Natural killer cell (primary cell): ENCODE data around the gene RECQL. TPM values are rescaled to one million over a fixed set of nuclear protein-coding genes. Genes with fewer than 3 reads are reported as not detected.
"Not testable (repeated sequence)": the region's sequence is repeated elsewhere in the genome, so short reads cannot be mapped to it uniquely, and the experiment has no call there.

ENCODE experiments used
- ATAC-seq, 3 donors: fragments of 150-1000 bp in 2 of 3; fragments of 200-7000 bp in 1 of 3; cut with Tn5 transposase; 1 replicate in 1 of 3; 2 replicates in 2 of 3; pipeline ENCODE4 v1.10.0; 2021; ENCODE audit warnings: mild to moderate bottlenecking in 2 of 3, moderate library complexity in 2 of 3
- DNase-seq, 2 donors: peaks; one replicate each; pipeline versions ENCODE4 v3.0.0 to v3.0.0-alpha.2; 2013 to 2021; ENCODE audit warnings: mixed read lengths in 1 of 2
- H3K27ac ChIP-seq: one replicate; pipeline ENCODE4 v1.5.1; 2013; ENCODE audit warnings: mild to moderate bottlenecking, low read length
- H3K27me3 ChIP-seq: one replicate; pipeline ENCODE4 v1.6.1; 2013; ENCODE audit warnings: low read length; ENCODE audit not compliant: control insufficient read depth, insufficient read depth
- H3K36me3 ChIP-seq: one replicate; pipeline ENCODE4 v1.6.1; 2013; ENCODE audit warnings: low read length; ENCODE audit not compliant: control insufficient read depth, insufficient read depth
- H3K4me1 ChIP-seq: one replicate; pipeline ENCODE4 v1.6.1; 2013; ENCODE audit warnings: low read length; ENCODE audit not compliant: control insufficient read depth, insufficient read depth
- H3K4me3 ChIP-seq: one replicate; pipeline ENCODE4 v1.5.1; 2013; ENCODE audit warnings: low read length
- H3K9me3 ChIP-seq: one replicate; pipeline ENCODE4 v1.6.1; 2013; ENCODE audit warnings: low read length; ENCODE audit not compliant: control insufficient read depth, insufficient read depth
- H3K27ac Mint-ChIP-seq, 2 donors: one replicate each; pipeline ENCODE4 v1.8.0; 2022; ENCODE audit warnings: mild to moderate bottlenecking in 2 of 2, mixed read lengths in 2 of 2, moderate library complexity in 1 of 2
- H3K27me3 Mint-ChIP-seq, 2 donors: one replicate each; pipeline ENCODE4 v1.8.0; 2022; ENCODE audit warnings: low read depth in 2 of 2, mixed read lengths in 2 of 2
- H3K36me3 Mint-ChIP-seq: one replicate; pipeline ENCODE4 v1.8.0; 2022; ENCODE audit warnings: mixed read lengths
- H3K4me1 Mint-ChIP-seq, 2 donors: one replicate each; pipeline ENCODE4 v1.8.0; 2022; ENCODE audit warnings: mixed read lengths in 2 of 2
- H3K4me3 Mint-ChIP-seq: one replicate; pipeline ENCODE4 v1.8.0; 2022; ENCODE audit warnings: mild to moderate bottlenecking, moderate library complexity, mixed read lengths
- H3K9me3 Mint-ChIP-seq, 2 donors: one replicate each; pipeline ENCODE4 v1.8.0; 2022; ENCODE audit warnings: mixed read lengths in 2 of 2
- WGBS: methylation state at CpG from one replicate; pipeline ENCODE4 v1.1.7; 2013; ENCODE audit warnings: missing lambda C conversion rate; ENCODE audit not compliant: insufficient coverage; 5-methylcytosine and 5-hydroxymethylcytosine counted together
- intact Hi-C: fragments of 100-400 bp; cut with micrococcal nuclease; formaldehyde crosslinking; loops from one replicate; pipeline ENCODE4 v1.14.2; 2022
- total RNA-seq, 4 donors: library from RNA; stranded (reverse); fragments of 120-200 nt in 1 of 4; gene quantifications; one replicate each; pipeline versions ENCODE4 v1.2.3 to v1.2.4, GENCODE V29; 2013 to 2022
- TF ChIP-seq, protein P1 (sequence below): fragments of 200-600 bp; IDR thresholded peaks from one replicate; pipeline ENCODE4 v1.8.0; 2022; ENCODE audit warnings: antibody characterized with exemption

Gene RECQL
- total RNA-seq, 3 donors from 2014 or later (not counting 1 experiment from before 2014, with no cell fraction given), result 39.4 to 46.8 (median 40.1) TPM

DNA sequence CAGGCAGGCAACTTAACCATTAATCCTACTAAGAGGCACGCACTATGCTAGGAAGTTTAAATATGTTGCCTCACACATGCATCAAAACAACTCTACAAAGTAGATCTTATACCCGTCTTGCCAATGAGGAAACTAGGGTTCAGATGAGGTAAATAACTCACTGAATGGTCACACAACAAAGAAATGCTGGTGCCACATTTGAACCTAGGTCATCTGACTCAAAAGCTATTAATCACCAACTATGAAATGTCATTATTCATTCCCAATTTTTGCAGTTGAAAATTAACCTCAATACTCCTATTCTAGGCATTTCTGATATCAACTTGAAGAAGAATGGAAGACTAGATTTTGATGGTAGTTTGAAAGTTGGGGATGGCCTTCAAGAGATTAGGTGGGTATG, 66.7 kb downstream of the RECQL start:
- no peak for ATAC-seq

DNA sequence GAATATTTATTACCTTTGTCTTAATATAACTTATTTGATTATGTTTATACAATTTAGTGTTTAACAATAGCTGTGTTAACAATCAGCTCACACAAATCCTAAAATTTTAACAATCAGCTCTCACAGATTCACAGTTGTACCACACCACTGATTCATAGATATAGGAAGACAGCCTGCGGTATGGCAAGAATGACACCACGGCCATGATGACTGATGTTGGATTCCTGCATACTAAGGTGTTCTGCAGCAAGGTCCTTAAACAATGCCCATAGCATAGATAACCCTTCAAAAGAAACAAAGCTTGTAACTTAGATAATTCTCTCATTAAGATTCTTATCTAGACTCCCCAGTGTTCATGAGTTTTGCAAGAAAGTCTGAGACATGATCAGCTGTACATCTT, 67.9 kb downstream of the RECQL start:
- ATAC-seq (no peak), DNase-seq (no peak)
- H3K27ac Mint-ChIP-seq, result no peak overlapping the region
- H3K4me3 Mint-ChIP-seq, result no peak overlapping the region
- H3K4me3 ChIP-seq, result no peak overlapping the region
- TF ChIP-seq, protein P1, sequence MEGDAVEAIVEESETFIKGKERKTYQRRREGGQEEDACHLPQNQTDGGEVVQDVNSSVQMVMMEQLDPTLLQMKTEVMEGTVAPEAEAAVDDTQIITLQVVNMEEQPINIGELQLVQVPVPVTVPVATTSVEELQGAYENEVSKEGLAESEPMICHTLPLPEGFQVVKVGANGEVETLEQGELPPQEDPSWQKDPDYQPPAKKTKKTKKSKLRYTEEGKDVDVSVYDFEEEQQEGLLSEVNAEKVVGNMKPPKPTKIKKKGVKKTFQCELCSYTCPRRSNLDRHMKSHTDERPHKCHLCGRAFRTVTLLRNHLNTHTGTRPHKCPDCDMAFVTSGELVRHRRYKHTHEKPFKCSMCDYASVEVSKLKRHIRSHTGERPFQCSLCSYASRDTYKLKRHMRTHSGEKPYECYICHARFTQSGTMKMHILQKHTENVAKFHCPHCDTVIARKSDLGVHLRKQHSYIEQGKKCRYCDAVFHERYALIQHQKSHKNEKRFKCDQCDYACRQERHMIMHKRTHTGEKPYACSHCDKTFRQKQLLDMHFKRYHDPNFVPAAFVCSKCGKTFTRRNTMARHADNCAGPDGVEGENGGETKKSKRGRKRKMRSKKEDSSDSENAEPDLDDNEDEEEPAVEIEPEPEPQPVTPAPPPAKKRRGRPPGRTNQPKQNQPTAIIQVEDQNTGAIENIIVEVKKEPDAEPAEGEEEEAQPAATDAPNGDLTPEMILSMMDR, result no peak
- H3K4me1 ChIP-seq, result peaks cover 6% of the 10 kb centered on the region
- intact Hi-C loops, result no loop called here
- WGBS, result 68% methylated on average over 2 of the region's 2 CpGs
- no peaks in the 10 kb centered on the region for H3K36me3 ChIP-seq
- no peak overlapping the region for H3K27ac ChIP-seq
- no peaks in the 10 kb centered on the region for H3K27me3 ChIP-seq
- no peaks in the 10 kb centered on the region for H3K9me3 ChIP-seq
- H3K36me3 Mint-ChIP-seq, result no peaks in the 10 kb centered on the region
- no peaks in the 10 kb centered on the region for H3K9me3 Mint-ChIP-seq
- H3K4me1 Mint-ChIP-seq, result peaks cover 10 to 13% of the 10 kb centered on the region in 2 donors
- peaks cover 0 to 7% of the 10 kb centered on the region in 2 donors for H3K27me3 Mint-ChIP-seq

More for the DNA sequence above, 66.7 kb downstream of the RECQL start:
- H3K27me3 Mint-ChIP-seq, result peaks cover 0 to 7% of the 10 kb centered on the region in 2 donors
- Histone ChIP-seq H3K27ac (no peak overlapping the region), H3K4me1 (peaks cover 9% of the 10 kb centered on the region), H3K4me3 (no peak overlapping the region), H3K27me3 (no peaks in the 10 kb centered on the region), H3K9me3 (no peaks in the 10 kb centered on the region), H3K36me3 (no peaks in the 10 kb centered on the region)
- intact Hi-C loops, result no loop called here
- DNase-seq, result no peak
- H3K36me3 Mint-ChIP-seq, result no peaks in the 10 kb centered on the region
- no peaks in the 10 kb centered on the region for H3K9me3 Mint-ChIP-seq
- no peak overlapping the region for H3K27ac Mint-ChIP-seq
- TF ChIP-seq, protein P1, result no peak
- 70% methylated on average over 2 of the region's 2 CpGs for WGBS
- H3K4me3 Mint-ChIP-seq, result no peak overlapping the region
- H3K4me1 Mint-ChIP-seq, result peaks cover 22 to 25% of the 10 kb centered on the region in 2 donors

DNA sequence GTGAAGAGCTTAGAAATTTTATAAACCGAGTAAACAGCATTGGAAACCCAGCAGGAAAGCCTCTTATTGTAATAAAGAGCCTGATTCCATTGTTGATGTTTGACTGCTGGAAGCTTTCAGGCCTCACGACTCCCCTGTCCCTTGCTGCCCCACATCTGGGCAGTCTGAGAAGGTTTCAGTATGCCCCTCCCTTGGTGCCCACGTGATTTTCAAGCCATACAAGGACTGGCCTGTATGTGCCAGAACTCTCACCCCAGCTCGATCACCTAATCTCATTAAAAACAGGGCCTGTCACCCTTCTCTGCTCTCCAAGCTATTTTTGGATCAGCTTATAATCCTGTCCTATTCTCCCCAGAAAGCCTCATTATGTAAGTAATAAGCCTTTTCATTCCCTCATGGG, 71.4 kb downstream of the RECQL start:
- no peaks in the 10 kb centered on the region for H3K9me3 ChIP-seq
- no peak overlapping the region for H3K4me3 Mint-ChIP-seq
- ATAC-seq (no peak), DNase-seq (no peak)
- no peaks in the 10 kb centered on the region for H3K4me1 Mint-ChIP-seq
- H3K27me3 Mint-ChIP-seq, result peaks cover 19 to 21% of the 10 kb centered on the region in 2 donors
- WGBS, result 78% methylated on average over 4 of the region's 4 CpGs
- peaks cover 6% of the 10 kb centered on the region for H3K27me3 ChIP-seq
- H3K27ac Mint-ChIP-seq, result no peak overlapping the region
- no peaks in the 10 kb centered on the region for H3K4me1 ChIP-seq
- intact Hi-C loops, result no loop called here
- H3K4me3 ChIP-seq, result no peak overlapping the region
- H3K9me3 Mint-ChIP-seq, result peaks cover 0 to 2% of the 10 kb centered on the region in 2 donors
- H3K27ac ChIP-seq, result no peak overlapping the region
- no peaks in the 10 kb centered on the region for H3K36me3 Mint-ChIP-seq
- H3K36me3 ChIP-seq, result no peaks in the 10 kb centered on the region
- TF ChIP-seq, protein P1, result no peak

DNA sequence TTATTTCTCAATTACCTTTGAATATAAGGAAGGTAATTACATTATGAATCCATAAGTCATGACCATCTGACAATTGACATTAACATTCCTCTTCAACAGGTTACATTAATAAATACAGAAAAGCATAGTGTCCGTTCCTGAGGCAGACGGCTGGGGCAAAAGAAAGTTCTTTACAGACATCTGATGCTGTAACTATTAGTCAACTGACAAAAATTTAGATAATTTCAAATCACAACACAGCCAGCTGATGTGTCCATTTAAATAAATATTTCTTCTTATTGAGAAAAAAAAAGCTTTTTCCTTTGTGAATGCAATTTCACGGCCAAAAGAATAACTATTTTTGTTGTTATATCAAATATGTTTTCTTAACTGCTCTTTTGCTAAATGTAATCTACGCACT, 73.2 kb downstream of the RECQL start:
- H3K36me3 Mint-ChIP-seq, result no peaks in the 10 kb centered on the region
- no peak overlapping the region for H3K27ac ChIP-seq
- no peaks in the 10 kb centered on the region for H3K36me3 ChIP-seq
- H3K27me3 ChIP-seq, result peaks cover 6% of the 10 kb centered on the region
- H3K27ac Mint-ChIP-seq, result no peak overlapping the region
- H3K4me3 Mint-ChIP-seq, result no peak overlapping the region
- intact Hi-C loops, result no loop called here
- H3K4me1 Mint-ChIP-seq, result no peaks in the 10 kb centered on the region
- no peak for ATAC-seq
- H3K9me3 Mint-ChIP-seq, result peaks cover 0 to 2% of the 10 kb centered on the region in 2 donors
- 93% methylated on average over 3 of the region's 4 CpGs for WGBS
- H3K4me1 ChIP-seq, result no peaks in the 10 kb centered on the region
- TF ChIP-seq, protein P1, result no peak
- no peak overlapping the region for H3K4me3 ChIP-seq
- H3K9me3 ChIP-seq, result no peaks in the 10 kb centered on the region
- peaks cover 19 to 21% of the 10 kb centered on the region in 2 donors for H3K27me3 Mint-ChIP-seq
- DNase-seq, result no peak

DNA sequence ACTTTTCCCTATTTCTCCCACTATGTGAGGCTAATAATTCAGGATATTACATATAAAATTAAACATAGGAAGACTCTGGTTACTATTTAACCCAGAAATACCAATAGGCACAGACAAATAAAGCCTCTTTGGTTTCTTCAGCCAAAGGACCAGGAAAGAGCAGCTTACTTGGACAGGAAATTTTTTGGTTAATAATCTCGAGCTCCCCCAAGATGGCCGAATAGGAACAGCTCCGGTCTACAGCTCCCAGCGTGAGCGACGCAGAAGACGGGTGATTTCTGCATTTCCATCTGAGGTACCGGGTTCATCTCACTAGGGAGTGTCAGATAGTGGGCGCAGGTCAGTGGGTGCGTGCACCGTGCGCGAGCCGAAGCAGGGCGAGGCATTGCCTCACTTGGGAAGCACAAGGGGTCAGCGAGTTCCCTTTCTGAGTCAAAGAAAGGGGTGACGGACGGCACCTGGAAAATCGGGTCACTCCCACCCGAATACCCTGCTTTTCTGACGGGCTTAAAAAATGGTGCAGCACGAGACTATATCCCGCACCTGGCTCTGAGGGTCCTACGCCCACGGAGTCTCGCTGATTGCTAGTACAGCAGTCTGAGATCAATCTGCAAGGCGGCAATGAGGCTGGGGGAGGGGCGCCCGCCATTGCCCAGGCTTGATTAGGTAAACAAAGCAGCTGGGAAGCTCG, 82.3 kb downstream of the RECQL start:
- H3K4me1 Mint-ChIP-seq, H3K36me3 Mint-ChIP-seq, ATAC-seq, intact Hi-C loops, H3K9me3 Mint-ChIP-seq, H3K4me3 Mint-ChIP-seq, H3K9me3 ChIP-seq, H3K4me1 ChIP-seq, DNase-seq, H3K36me3 ChIP-seq, H3K4me3 ChIP-seq, H3K27ac ChIP-seq, H3K27me3 ChIP-seq, H3K27ac Mint-ChIP-seq: not testable (repeated sequence)
- H3K27me3 Mint-ChIP-seq, result peaks cover 24 to 27% of the 10 kb centered on the region in 2 donors
- 91% methylated on average over 28 of the region's 30 CpGs for WGBS
